NCI-H748 (cell line): ENCODE measurements around the gene MICALL1.

Source experiments
- DNase-seq: peaks from one replicate; lab custom pipeline; 2025; ENCODE audit not compliant: unreplicated experiment; lab: John Stamatoyannopoulos, UW

MICALL1 gene

GRCh38 chr22:37982938-37983859 is 77.1 kb downstream of the MICALL1 start:
- DNase-seq, result no peak

- DNase-seq, result no peak
Measured at GRCh38 chr22:37983860-37984791, 78.0 kb downstream of the MICALL1 start, which contains the start of gene SOX10. Gene SOX10 (minus strand): TSS chr22:37984555. CDS start chr22:37983784, 771 bp downstream.

- DNase-seq, result no peak
Measured at GRCh38 chr22:37985050-37985585, 79.0 kb downstream of the MICALL1 start.

- DNase-seq, result no peak
Measured at GRCh38 chr22:37985751-37986281, 79.7 kb downstream of the MICALL1 start.

GRCh38 chr22:37986371-37986770 is 80.3 kb downstream of the MICALL1 start:
- no peak for DNase-seq

GRCh38 chr22:37989146-37990045 is 83.3 kb downstream of the MICALL1 start:
- no peak for DNase-seq

GRCh38 chr22:37990301-37990700 is 84.2 kb downstream of the MICALL1 start:
- DNase-seq, result no peak

GRCh38 chr22:37990862-37991261 is 84.8 kb downstream of the MICALL1 start:
- DNase-seq, result no peak

GRCh38 chr22:37991731-37992442 is 85.8 kb downstream of the MICALL1 start:
- DNase-seq, result no peak
